Mucosa of descending colon (tissue), 3 donors: ENCODE measurements around the gene XYLT2. TPM values are rescaled to one million over a fixed set of nuclear protein-coding genes. Genes with fewer than 3 reads are reported as not detected.

Source experiments
- ATAC-seq: fragments of 200-7000 bp; cut with Tn5 transposase; one replicate; pipeline ENCODE4 v1.9.1; 2020; ENCODE audit warnings: mild to moderate bottlenecking, moderate library complexity
- DNase-seq, 3 donors: peaks; one replicate each; pipeline ENCODE4 v3.0.0-alpha.2; 2020
- H3K36me3 ChIP-seq: fragments of 200-600 bp; one replicate; pipeline ENCODE4 v1.8.0; 2021; ENCODE audit warnings: low read depth, mild to moderate bottlenecking
- H3K4me1 ChIP-seq: fragments of 200-600 bp; one replicate; pipeline ENCODE4 v1.8.0; 2021; ENCODE audit warnings: low read depth, mild to moderate bottlenecking
- H3K4me3 ChIP-seq: fragments of 200-600 bp; one replicate; pipeline ENCODE4 v1.8.0; 2021; ENCODE audit warnings: mild to moderate bottlenecking
- H3K9me3 ChIP-seq: fragments of 200-600 bp; one replicate; pipeline ENCODE4 v1.8.0; 2021; ENCODE audit warnings: mild to moderate bottlenecking
- intact Hi-C, 2 donors: fragments of 100-400 bp; cut with DNase I in 1 of 2; cut with micrococcal nuclease in 1 of 2; formaldehyde crosslinking; loops; one replicate each; pipeline versions ENCODE4 v1.11.0 to v1.11.1; 2022; cut with DNase I, micrococcal nuclease
- total RNA-seq, 3 donors: library from RNA; stranded (reverse); fragmentation: NEBNext Ultra II Directional in 2 of 3; extraction: Animal tissue kit (Norgen Biotek cat#: 25700) in 2 of 3; gene quantifications; one replicate each; pipeline versions ENCODE4 v1.2.1 to v1.2.4, GENCODE V29; 2021 to 2023
- TF ChIP-seq, protein P1 (sequence below): fragments of 200-600 bp; IDR thresholded peaks from one replicate; pipeline ENCODE4 v1.8.0; 2022; ENCODE audit warnings: antibody characterized with exemption, mild to moderate bottlenecking
- donor health status: DM: no; HTN: no; CAD: no; lungs with moderate emphysema.
- donor health status: DM: no; HTN: no; CAD: no.
- donor health status: DM: no; HTN: yes; CAD: no.

The XYLT2 gene
- total RNA-seq, 3 donors from 2014 or later: 14.7 to 20.0 (median 18.4) TPM

DNA sequence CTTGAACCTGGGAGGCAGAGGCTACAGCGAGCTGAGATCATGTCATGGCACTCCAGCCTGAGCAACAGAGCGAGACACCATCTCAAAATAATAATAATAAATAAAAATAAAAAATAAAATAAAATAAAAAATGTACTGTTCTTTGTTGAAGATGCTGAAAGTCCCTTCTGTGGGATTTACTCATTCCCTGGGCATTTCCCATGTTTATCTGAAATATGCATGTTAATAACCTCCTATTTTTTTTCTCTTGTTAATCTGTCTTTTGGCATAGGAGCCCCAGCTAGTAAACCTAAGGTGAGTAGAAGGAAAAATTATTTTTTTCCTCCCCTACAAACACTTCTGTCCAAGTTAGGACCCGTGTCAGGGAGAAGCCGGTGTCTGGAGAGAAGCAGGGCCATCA, 37.3 kb upstream of the XYLT2 start:
- intact Hi-C loops: loop anchor here in 1 of 2 donors (10.0 kb wide), 1 partner anchor 214 kb away; the partner anchor contains the start of gene PDK2
- no peaks in the 10 kb centered on the region for H3K9me3 ChIP-seq
- H3K36me3 ChIP-seq: no peaks in the 10 kb centered on the region
- DNase-seq: no peak
- ATAC-seq: no peak
- no peak overlapping the region for H3K4me3 ChIP-seq
- TF ChIP-seq, protein P1, sequence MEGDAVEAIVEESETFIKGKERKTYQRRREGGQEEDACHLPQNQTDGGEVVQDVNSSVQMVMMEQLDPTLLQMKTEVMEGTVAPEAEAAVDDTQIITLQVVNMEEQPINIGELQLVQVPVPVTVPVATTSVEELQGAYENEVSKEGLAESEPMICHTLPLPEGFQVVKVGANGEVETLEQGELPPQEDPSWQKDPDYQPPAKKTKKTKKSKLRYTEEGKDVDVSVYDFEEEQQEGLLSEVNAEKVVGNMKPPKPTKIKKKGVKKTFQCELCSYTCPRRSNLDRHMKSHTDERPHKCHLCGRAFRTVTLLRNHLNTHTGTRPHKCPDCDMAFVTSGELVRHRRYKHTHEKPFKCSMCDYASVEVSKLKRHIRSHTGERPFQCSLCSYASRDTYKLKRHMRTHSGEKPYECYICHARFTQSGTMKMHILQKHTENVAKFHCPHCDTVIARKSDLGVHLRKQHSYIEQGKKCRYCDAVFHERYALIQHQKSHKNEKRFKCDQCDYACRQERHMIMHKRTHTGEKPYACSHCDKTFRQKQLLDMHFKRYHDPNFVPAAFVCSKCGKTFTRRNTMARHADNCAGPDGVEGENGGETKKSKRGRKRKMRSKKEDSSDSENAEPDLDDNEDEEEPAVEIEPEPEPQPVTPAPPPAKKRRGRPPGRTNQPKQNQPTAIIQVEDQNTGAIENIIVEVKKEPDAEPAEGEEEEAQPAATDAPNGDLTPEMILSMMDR: no peak
- H3K4me1 ChIP-seq: no peaks in the 10 kb centered on the region

DNA sequence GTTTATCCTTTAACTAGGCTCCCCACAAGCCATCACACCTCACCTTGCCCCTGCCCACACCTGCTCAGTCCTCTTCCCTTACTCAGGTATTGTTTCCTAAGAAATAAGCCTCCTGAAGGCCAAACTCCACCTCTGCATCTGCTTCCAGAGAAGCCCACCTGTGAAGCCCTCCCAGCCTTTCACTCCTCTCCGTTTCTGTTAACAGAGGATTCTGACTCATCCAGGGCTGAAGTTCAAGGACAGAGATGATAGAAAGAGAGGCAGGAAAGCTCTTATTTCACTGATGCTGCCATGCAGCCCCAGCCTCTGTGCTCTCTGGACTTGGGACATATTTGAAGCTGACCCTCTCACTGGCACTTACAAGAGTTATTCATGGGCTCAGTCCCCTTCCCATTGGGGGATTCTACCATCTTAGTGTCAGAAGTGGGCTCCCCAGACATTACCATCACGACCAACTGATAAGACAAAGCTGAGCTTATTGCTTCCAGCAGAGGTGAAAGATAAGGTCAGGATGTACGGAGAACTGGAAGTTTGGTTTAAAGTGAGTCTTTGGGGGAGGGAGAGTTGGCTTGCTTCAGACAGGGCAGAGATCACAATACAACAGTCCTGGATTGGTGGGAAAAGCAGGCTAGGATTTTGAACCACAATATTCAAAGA, 35.3 kb upstream of the XYLT2 start:
- intact Hi-C loops: no loop called here
- TF ChIP-seq, protein P1: no peak
- H3K9me3 ChIP-seq: no peaks in the 10 kb centered on the region
- ATAC-seq (no peak), DNase-seq (no peak)
- H3K36me3 ChIP-seq: no peaks in the 10 kb centered on the region
- no peak overlapping the region for H3K4me3 ChIP-seq
- H3K4me1 ChIP-seq: no peaks in the 10 kb centered on the region

DNA sequence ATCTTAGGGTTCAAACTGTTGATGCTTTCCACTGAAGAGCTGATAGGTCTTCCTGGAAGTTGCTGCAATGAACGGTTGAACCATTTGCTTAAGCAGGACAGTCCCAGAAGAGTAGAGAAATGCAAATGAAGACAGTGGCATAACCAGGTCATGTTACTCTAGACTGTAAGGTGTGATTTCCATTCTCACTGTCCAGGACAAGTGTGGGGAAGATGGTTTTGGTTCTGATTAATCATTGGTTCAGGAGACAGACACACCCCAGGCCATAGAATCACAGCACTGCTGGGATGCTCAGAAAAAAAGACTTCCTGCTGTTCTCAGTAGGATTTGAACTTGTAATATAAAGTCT, 34.8 kb upstream of the XYLT2 start:
- ATAC-seq (no peak), DNase-seq (no peak)
- Histone ChIP-seq H3K36me3 (no peaks in the 10 kb centered on the region), H3K4me3 (no peak overlapping the region), H3K4me1 (no peaks in the 10 kb centered on the region), H3K9me3 (no peaks in the 10 kb centered on the region)
- intact Hi-C loops: no loop called here
- TF ChIP-seq, protein P1: no peak

DNA sequence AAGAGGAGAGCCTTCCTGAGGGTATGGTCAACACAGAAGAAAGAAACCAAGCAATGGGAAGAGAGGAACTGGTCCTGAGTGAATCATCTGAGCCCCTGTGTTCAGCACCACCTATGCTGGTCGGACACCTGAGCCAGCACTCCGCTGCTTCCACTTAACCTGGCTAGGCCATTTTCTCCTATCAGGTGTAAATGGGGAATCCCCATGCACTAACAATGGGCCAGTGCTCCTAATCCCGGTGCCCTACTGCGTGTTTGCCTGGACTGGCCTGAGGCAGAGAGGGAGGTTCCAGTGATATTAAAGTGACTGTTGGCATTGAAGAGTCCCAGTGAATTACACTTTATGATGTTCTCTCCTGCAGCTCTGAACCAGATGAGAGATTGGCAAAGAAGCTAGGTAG, 34.4 kb upstream of the XYLT2 start:
- no peaks in the 10 kb centered on the region for H3K36me3 ChIP-seq
- no peaks in the 10 kb centered on the region for H3K4me1 ChIP-seq
- TF ChIP-seq, protein P1: no peak
- no peaks in the 10 kb centered on the region for H3K9me3 ChIP-seq
- H3K4me3 ChIP-seq: no peak overlapping the region
- no peak for ATAC-seq
- intact Hi-C loops: no loop called here
- DNase-seq: no peak

DNA sequence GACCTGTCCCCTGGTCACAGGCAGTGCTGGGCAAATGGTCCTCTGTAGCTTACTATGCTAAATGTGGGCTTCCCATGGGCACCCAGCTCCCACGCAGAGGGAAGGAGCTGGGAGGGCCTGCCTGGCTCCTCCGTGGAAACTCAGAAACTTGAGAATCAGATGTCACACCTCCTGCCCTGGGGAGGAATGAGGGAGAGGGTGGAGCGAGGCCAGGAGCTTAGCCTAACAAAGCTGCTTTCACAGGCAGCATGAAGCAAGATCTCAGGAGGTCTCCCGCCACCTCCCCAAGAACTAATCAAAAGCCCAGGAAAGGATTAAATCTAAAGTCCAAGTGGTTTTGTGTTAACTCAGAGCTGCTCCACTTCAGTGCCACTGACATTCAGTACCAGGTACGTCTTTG, 33.6 kb upstream of the XYLT2 start:
- no peak for DNase-seq
- TF ChIP-seq, protein P1: no peak
- Histone ChIP-seq H3K4me1 (no peaks in the 10 kb centered on the region), H3K36me3 (no peaks in the 10 kb centered on the region), H3K4me3 (no peak overlapping the region), H3K9me3 (no peaks in the 10 kb centered on the region)
- intact Hi-C loops: no loop called here
- ATAC-seq: no peak

DNA sequence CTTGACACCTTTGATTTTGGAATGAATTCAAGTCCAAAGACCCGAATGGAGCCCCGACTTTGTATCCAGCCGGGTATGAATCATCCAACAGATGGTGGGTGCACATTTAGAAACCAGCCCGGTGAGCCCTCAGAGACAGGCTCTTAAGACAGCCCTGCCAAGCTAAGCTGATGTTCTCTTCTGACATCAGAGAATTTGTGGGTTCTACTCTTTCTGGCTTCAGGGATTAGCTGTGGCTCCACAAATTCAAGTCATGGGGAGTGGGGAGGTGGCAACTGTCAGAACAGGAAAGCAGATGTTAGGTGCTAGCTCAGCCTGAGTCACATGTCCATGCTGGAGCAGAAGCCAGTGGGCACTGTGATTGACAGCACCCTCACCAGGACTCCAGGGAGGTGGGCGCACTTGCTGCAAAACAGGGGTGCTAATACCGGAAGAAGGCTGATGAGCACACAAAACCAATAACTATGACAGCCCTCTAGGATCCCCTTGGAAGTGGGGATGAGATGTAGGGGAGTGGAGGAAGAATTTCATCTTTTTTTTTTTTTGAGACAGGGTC, 31.4 kb upstream of the XYLT2 start:
- TF ChIP-seq, protein P1: no peak
- ATAC-seq (no peak), DNase-seq (no peak)
- no peaks in the 10 kb centered on the region for H3K4me1 ChIP-seq
- no peak overlapping the region for H3K4me3 ChIP-seq
- intact Hi-C loops: no loop called here
- H3K9me3 ChIP-seq: no peaks in the 10 kb centered on the region
- no peaks in the 10 kb centered on the region for H3K36me3 ChIP-seq
